ENCODE measurements around the gene USP31. TPM values are rescaled to one million over a fixed set of nuclear protein-coding genes. Genes with fewer than 3 reads are reported as not detected.
A peak's percentile ranks its signal among the peaks of the same experiment; 100 is the strongest.

The USP31 gene
- total and polyA plus RNA-seq, 2 of the 13 experiments (the other 11 are each of a cell fraction or from before 2014, with no cell fraction given), result 22.5 to 23.3 TPM

DNA sequence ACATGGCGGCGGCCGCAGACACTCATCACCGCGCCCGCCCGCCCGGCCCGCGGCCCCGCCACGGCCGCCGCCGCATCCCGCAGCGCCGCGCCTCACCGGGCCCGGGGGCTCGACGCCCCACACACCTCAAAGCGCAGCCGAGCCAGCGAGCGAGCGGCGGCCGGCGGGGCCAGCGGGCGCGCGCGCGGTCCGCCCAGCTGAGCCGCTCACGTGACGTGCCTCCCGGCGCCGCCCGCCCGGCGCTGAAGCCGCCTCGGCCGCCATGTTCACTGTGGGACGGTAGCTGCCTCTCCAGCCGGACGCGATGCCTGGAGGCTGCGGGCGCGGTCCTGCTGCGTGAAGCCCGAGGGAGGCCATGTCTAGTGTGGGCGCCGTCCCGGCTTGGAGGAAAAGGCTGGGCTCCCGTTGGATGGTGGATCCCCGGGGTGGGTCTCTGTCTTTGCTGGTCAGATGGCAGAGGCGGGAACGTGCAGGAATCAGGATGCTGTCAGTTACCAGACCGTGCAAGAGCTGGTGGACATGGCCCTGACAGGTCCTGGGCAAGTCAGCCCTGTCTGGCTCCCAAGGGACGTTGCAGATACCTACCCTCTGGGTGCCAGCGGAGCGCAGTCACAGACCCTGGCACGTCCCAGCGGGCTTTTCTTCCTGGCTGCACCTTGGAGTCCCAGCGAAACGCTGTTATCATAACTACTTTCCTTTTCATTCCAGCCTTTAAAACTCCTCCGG is at the start of gene USP31 (continued):
- TF ChIP-seq HES4 (CRISPR knock-in tag; IDR thresholded peaks at IDR 0.05; ENCODE audit: borderline replicate concordance) (peak; percentile 71), KLF15 (CRISPR knock-in tag; IDR thresholded peaks at IDR 0.05; ENCODE audit: borderline replicate concordance) (no peak), ZNF138 (CRISPR knock-in tag; IDR thresholded peaks at IDR 0.05; ENCODE audit: low read depth) (peak; percentile 97), ZNF562 (CRISPR knock-in tag; IDR thresholded peaks at IDR 0.05; ENCODE audit: borderline replicate concordance) (no peak), ZNF44 (CRISPR knock-in tag; IDR thresholded peaks at IDR 0.05) (peak; percentile 85; the same call in 1 of the 2 replicates), ZNF749 (CRISPR knock-in tag; IDR thresholded peaks at IDR 0.05; ENCODE audit: borderline replicate concordance) (peak; percentile 72; the same call in 1 of the 2 replicates), ZFP1 (CRISPR knock-in tag; IDR thresholded peaks at IDR 0.05) (0 out of 2 replicates have a peak, but pooled peaks have one; percentile 19), ZNF446 (CRISPR knock-in tag; IDR thresholded peaks at IDR 0.05) (no peak), ZNF629 (CRISPR knock-in tag; conservative IDR thresholded peaks at IDR 0.05) (0 out of 2 replicates have a peak, but pooled peaks have one; percentile 7), BCL6 (CRISPR knock-in tag; IDR thresholded peaks at IDR 0.05) (peak; percentile 58), MTA3 (CRISPR knock-in tag; IDR thresholded peaks at IDR 0.05) (no peak), CHD2 (IDR thresholded peaks at IDR 0.05; ENCODE audit: low read depth, low read length) (no peak), SMAD1 (CRISPR knock-in tag; IDR thresholded peaks at IDR 0.05; ENCODE audit: borderline replicate concordance, low read depth) (peak; percentile 99; the same call in 1 of the 2 replicates), SP5 (CRISPR knock-in tag; IDR thresholded peaks at IDR 0.05; ENCODE audit: borderline replicate concordance, low read depth) (peak; percentile 61; the same call in 1 of the 2 replicates), ZNF569 (CRISPR knock-in tag; IDR thresholded peaks at IDR 0.05; ENCODE audit: borderline replicate concordance) (no peak), ZNF75D (CRISPR knock-in tag; IDR thresholded peaks at IDR 0.05; ENCODE audit: borderline replicate concordance) (no peak), SNRNP70 (IDR thresholded peaks at IDR 0.05; ENCODE audit: low read depth, low read length) (no peak), FOXK1 (CRISPR knock-in tag; IDR thresholded peaks at IDR 0.05; ENCODE audit: borderline replicate concordance, low read depth) (peak; percentile 88; the same call in 1 of the 2 replicates), ZNF20 (CRISPR knock-in tag; IDR thresholded peaks at IDR 0.05) (no peak), PTBP1 (IDR thresholded peaks at IDR 0.05; ENCODE audit: low read depth, low read length, poor library complexity, severe bottlenecking) (no peak)
- TF ChIP-seq, protein P1, sequence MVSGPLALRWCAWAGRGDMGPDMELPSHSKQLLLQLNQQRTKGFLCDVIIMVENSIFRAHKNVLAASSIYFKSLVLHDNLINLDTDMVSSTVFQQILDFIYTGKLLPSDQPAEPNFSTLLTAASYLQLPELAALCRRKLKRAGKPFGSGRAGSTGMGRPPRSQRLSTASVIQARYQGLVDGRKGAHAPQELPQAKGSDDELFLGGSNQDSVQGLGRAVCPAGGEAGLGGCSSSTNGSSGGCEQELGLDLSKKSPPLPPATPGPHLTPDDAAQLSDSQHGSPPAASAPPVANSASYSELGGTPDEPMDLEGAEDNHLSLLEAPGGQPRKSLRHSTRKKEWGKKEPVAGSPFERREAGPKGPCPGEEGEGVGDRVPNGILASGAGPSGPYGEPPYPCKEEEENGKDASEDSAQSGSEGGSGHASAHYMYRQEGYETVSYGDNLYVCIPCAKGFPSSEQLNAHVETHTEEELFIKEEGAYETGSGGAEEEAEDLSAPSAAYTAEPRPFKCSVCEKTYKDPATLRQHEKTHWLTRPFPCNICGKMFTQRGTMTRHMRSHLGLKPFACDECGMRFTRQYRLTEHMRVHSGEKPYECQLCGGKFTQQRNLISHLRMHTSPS (CRISPR knock-in tag; IDR thresholded peaks at IDR 0.05; ENCODE audit: low read depth), result peak; percentile 76; the same call in 1 of the 2 replicates
- TF ChIP-seq, protein P2, sequence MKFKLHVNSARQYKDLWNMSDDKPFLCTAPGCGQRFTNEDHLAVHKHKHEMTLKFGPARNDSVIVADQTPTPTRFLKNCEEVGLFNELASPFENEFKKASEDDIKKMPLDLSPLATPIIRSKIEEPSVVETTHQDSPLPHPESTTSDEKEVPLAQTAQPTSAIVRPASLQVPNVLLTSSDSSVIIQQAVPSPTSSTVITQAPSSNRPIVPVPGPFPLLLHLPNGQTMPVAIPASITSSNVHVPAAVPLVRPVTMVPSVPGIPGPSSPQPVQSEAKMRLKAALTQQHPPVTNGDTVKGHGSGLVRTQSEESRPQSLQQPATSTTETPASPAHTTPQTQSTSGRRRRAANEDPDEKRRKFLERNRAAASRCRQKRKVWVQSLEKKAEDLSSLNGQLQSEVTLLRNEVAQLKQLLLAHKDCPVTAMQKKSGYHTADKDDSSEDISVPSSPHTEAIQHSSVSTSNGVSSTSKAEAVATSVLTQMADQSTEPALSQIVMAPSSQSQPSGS (CRISPR knock-in tag; IDR thresholded peaks at IDR 0.05), result peak; percentile 73
- TF ChIP-seq, protein P3, sequence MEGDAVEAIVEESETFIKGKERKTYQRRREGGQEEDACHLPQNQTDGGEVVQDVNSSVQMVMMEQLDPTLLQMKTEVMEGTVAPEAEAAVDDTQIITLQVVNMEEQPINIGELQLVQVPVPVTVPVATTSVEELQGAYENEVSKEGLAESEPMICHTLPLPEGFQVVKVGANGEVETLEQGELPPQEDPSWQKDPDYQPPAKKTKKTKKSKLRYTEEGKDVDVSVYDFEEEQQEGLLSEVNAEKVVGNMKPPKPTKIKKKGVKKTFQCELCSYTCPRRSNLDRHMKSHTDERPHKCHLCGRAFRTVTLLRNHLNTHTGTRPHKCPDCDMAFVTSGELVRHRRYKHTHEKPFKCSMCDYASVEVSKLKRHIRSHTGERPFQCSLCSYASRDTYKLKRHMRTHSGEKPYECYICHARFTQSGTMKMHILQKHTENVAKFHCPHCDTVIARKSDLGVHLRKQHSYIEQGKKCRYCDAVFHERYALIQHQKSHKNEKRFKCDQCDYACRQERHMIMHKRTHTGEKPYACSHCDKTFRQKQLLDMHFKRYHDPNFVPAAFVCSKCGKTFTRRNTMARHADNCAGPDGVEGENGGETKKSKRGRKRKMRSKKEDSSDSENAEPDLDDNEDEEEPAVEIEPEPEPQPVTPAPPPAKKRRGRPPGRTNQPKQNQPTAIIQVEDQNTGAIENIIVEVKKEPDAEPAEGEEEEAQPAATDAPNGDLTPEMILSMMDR (CRISPR knock-in tag; IDR thresholded peaks at IDR 0.05), result peak; percentile 28; the same call in 1 of the 2 replicates
- TF ChIP-seq, protein P4, sequence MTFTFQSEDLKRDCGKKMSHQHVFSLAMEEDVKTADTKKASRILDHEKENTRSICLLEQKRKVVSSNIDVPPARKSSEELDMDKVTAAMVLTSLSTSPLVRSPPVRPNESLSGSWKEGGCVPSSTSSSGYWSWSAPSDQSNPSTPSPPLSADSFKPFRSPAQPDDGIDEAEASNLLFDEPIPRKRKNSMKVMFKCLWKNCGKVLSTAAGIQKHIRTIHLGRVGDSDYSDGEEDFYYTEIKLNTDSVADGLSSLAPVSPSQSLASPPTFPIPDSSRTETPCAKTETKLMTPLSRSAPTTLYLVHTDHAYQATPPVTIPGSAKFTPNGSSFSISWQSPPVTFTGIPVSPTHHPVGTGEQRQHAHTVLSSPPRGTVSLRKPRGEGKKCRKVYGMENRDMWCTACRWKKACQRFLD (CRISPR knock-in tag; IDR thresholded peaks at IDR 0.05; ENCODE audit: borderline replicate concordance), result 0 out of 2 replicates have a peak, but pooled peaks have one; percentile 32

Measured in HepG2 (cell line).